Superior temporal gyrus (tissue), 1 donor: ENCODE measurements around the gene GAS2L1.

Experiments
- DNase-seq: peaks from one replicate; pipeline ENCODE4 v3.0.0-alpha.2; 2016; ENCODE audit errors: extremely low spot score

Gene GAS2L1

GRCh38 chr22:29309332-29310064 lies 3.0 kb downstream of the GAS2L1 start:
- DNase-seq, result no peak

GRCh38 chr22:29310065-29310862 lies 3.8 kb downstream of the GAS2L1 start:
- DNase-seq, result no peak

GRCh38 chr22:29310863-29311339 lies 4.5 kb downstream of the GAS2L1 start:
- DNase-seq, result peak; percentile 95

GRCh38 chr22:29311464-29312217 lies 5.2 kb downstream of the GAS2L1 start:
- DNase-seq, result no peak

- DNase-seq, result no peak
Observed at GRCh38 chr22:29312218-29313125, 6.0 kb downstream of the GAS2L1 start.

- DNase-seq, result no peak
Observed at GRCh38 chr22:29313126-29313575, 6.7 kb downstream of the GAS2L1 start.

GRCh38 chr22:29313576-29314466 lies 7.4 kb downstream of the GAS2L1 start:
- peak; percentile 20 for DNase-seq

GRCh38 chr22:29314537-29315285 lies 8.3 kb downstream of the GAS2L1 start:
- no peak for DNase-seq

GRCh38 chr22:29315286-29316140 lies 9.1 kb downstream of the GAS2L1 start, which contains the start of gene RASL10A:
TSS of gene RASL10A (minus strand) at chr22:29315697. CDS start at chr22:29315246, 451 bp downstream.
- DNase-seq, result no peak

- DNase-seq, result no peak
Observed at GRCh38 chr22:29316141-29316828, 9.8 kb downstream of the GAS2L1 start.

GRCh38 chr22:29317827-29318454 lies 11.5 kb downstream of the GAS2L1 start:
- DNase-seq, result no peak

- no peak for DNase-seq
Observed at GRCh38 chr22:29319072-29319471, 12.6 kb downstream of the GAS2L1 start.

GRCh38 chr22:29320546-29320945 lies 14.1 kb downstream of the GAS2L1 start:
- DNase-seq, result no peak

GRCh38 chr22:29323641-29324040 lies 17.2 kb downstream of the GAS2L1 start:
- no peak for DNase-seq

GRCh38 chr22:29325356-29325755 lies 18.9 kb downstream of the GAS2L1 start:
- DNase-seq, result no peak

- DNase-seq, result no peak
Observed at GRCh38 chr22:29325785-29326315, 19.4 kb downstream of the GAS2L1 start.

GRCh38 chr22:29326481-29326880 lies 20.0 kb downstream of the GAS2L1 start:
- no peak for DNase-seq
